Fibroblast of lung (primary cell): ENCODE results near the gene KRTAP21-2. TPM values are rescaled to one million over a fixed set of nuclear protein-coding genes. Genes with fewer than 3 reads are reported as not detected.
A peak's percentile ranks its signal among the peaks of the same experiment; 100 is the strongest.

Source experiments
- DNase-seq, 2 donors: peaks; one replicate each; pipeline versions ENCODE4 v3.0.0 to v3.0.0-alpha.2; 2010; ENCODE audit warnings: low read depth in 2 of 2
- H2AFZ ChIP-seq: 2 replicates; pipeline ENCODE4 v1.5.1; 2012; ENCODE audit warnings: low read length, control low read depth, inconsistent platforms
- H3K27ac ChIP-seq: 2 replicates; pipeline ENCODE4 v1.5.1; 2011; ENCODE audit warnings: low read length, control low read depth; ENCODE audit not compliant: insufficient read depth
- H3K27me3 ChIP-seq: 2 replicates; pipeline ENCODE4 v1.5.1; 2011; ENCODE audit warnings: mild to moderate bottlenecking, low read length; ENCODE audit not compliant: control insufficient read depth, insufficient read depth
- H3K36me3 ChIP-seq: 2 replicates; pipeline ENCODE4 v1.5.1; 2011; ENCODE audit warnings: low read length; ENCODE audit not compliant: control insufficient read depth, insufficient read depth
- H3K4me1 ChIP-seq: 2 replicates; pipeline ENCODE4 v1.5.1; 2011; ENCODE audit warnings: low read length; ENCODE audit not compliant: control insufficient read depth, insufficient read depth; ENCODE audit errors: extremely low read depth
- H3K4me2 ChIP-seq: 2 replicates; pipeline ENCODE4 v1.5.1; 2011; ENCODE audit warnings: low read length, control low read depth; ENCODE audit not compliant: insufficient read depth; ENCODE audit errors: extremely low read depth
- H3K4me3 ChIP-seq, 4 experiments: fragments of 200-600 bp in 1 of 4; sonication (generic) in 1 of 4; replicated peaks in 1 of 4; 2 replicates each; pipeline ENCODE4 v1.5.1; 2011 to 2016; ENCODE audit warnings: low read length in 4 of 4, low read depth in 3 of 4, mild to moderate bottlenecking in 3 of 4, control low read depth in 2 of 4, inconsistent platforms in 1 of 4, mixed read lengths in 1 of 4; ENCODE audit not compliant: insufficient read depth in 1 of 4; ENCODE audit errors: control extremely low read depth in 1 of 4
- H3K79me2 ChIP-seq: 2 replicates; pipeline ENCODE4 v1.5.1; 2012; ENCODE audit warnings: mild to moderate bottlenecking, low read length, inconsistent platforms; ENCODE audit not compliant: control insufficient read depth, insufficient read depth
- H3K9ac ChIP-seq: 2 replicates; pipeline ENCODE4 v1.5.1; 2011; ENCODE audit warnings: mild to moderate bottlenecking, low read length, control low read depth; ENCODE audit not compliant: insufficient read depth
- H3K9me3 ChIP-seq: 2 replicates; pipeline ENCODE4 v1.5.1; 2012; ENCODE audit warnings: low read depth, low read length; ENCODE audit not compliant: control insufficient read depth, insufficient read depth
- H4K20me1 ChIP-seq: 2 replicates; pipeline ENCODE4 v1.5.1; 2011; ENCODE audit warnings: low read length; ENCODE audit not compliant: control insufficient read depth, insufficient read depth; ENCODE audit errors: extremely low read depth
- EZH2 ChIP-seq: IDR thresholded peaks from 2 replicates; pipeline ENCODE4 v1.5.1; 2012; ENCODE audit warnings: low read length, control low read depth, mild to moderate bottlenecking; ENCODE audit errors: missing control alignments
- polyA plus RNA-seq, 2 donors: library from polyadenylated mRNA; depleted of rRNA in 1 of 2; stranded (reverse) in 1 of 2; unstranded in 1 of 2; fragments of >200 nt; gene quantifications; 2 replicates each; pipeline ENCODE4 v1.2.1, GENCODE V29; 2011 to 2012; ENCODE audit warnings: missing spikeins in 1 of 2
- total RNA-seq: library from RNA; depleted of rRNA; stranded (reverse); fragments of >200 nt; gene quantifications from 2 replicates; pipeline ENCODE4 v1.2.1, GENCODE V29; 2014
- TF ChIP-seq, protein P1 (sequence below), 2 donors: IDR thresholded peaks in 1 of 2; conservative IDR thresholded peaks in 1 of 2; 1 replicate in 1 of 2; 2 replicates in 1 of 2; pipeline ENCODE4 v1.5.1; 2011 to 2012; ENCODE audit warnings: low read length in 2 of 2, control low read depth in 1 of 2, inconsistent platforms in 1 of 2, low read depth in 1 of 2, mild to moderate bottlenecking in 1 of 2

KRTAP21-2 gene
- total and polyA plus RNA-seq, 2 donors (not counting 1 experiment from before 2014, with no cell fraction given), result not detected

DNA sequence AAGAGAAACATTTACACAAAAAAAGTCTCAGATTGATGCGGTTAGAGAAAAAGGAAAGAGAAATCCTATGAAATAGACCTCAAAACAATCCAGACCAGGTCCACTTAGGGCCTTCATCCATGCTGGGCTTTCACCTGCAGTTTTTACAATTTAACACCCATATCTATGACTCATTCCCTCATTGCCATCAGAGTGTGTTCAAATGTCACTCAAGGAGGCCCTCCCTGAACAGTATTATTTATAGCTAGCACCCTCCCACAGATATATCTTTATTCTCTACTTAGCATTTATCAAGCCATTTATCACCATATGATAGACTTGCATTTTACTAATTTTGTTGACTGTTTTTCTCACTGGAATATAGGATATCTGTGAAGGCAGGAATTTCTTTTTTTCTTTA is 27.7 kb downstream of the KRTAP21-2 start:
- Histone ChIP-seq H3K4me1 (no peaks in the 10 kb centered on the region), H3K9me3 (no peaks in the 10 kb centered on the region), H3K79me2 (no peaks in the 10 kb centered on the region), H3K9ac (no peak overlapping the region), H2AFZ (no peak overlapping the region), H4K20me1 (no peaks in the 10 kb centered on the region), H3K36me3 (no peaks in the 10 kb centered on the region), H3K27ac (no peak overlapping the region), H3K27me3 (no peaks in the 10 kb centered on the region), H3K4me3 (no peak overlapping the region), H3K4me2 (no peak overlapping the region)
- peak in 1 of 2 donors; percentile 4 for DNase-seq
- TF ChIP-seq, protein P1, sequence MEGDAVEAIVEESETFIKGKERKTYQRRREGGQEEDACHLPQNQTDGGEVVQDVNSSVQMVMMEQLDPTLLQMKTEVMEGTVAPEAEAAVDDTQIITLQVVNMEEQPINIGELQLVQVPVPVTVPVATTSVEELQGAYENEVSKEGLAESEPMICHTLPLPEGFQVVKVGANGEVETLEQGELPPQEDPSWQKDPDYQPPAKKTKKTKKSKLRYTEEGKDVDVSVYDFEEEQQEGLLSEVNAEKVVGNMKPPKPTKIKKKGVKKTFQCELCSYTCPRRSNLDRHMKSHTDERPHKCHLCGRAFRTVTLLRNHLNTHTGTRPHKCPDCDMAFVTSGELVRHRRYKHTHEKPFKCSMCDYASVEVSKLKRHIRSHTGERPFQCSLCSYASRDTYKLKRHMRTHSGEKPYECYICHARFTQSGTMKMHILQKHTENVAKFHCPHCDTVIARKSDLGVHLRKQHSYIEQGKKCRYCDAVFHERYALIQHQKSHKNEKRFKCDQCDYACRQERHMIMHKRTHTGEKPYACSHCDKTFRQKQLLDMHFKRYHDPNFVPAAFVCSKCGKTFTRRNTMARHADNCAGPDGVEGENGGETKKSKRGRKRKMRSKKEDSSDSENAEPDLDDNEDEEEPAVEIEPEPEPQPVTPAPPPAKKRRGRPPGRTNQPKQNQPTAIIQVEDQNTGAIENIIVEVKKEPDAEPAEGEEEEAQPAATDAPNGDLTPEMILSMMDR (conservative IDR thresholded peaks at IDR 0.05 in 1 of 2, IDR thresholded peaks at IDR 0.05 in 1 of 2; ENCODE audit: low read depth in 1 of 2, low read length in 2 of 2), result no peak
- TF ChIP-seq EZH2, result no peak

GRCh38 chr21:30718239-30718909 is 28.7 kb downstream of the KRTAP21-2 start, which contains the start of gene KRTAP21-3:
Gene KRTAP21-3 (minus strand): TSS chr21:30718777. CDS start chr21:30718759, 18 bp downstream.
- H3K9ac ChIP-seq, result no peak within 1 kb of the TSS
- H4K20me1 ChIP-seq, result no peaks in the 10 kb centered on the region
- H3K36me3 ChIP-seq, result no peaks in the 10 kb centered on the region
- no peaks in the 10 kb centered on the region for H3K79me2 ChIP-seq
- H3K27ac ChIP-seq, result no peak within 1 kb of the TSS
- no peak within 1 kb of the TSS for H2AFZ ChIP-seq
- TF ChIP-seq EZH2, result no peak
- H3K4me2 ChIP-seq, result no peak within 1 kb of the TSS
- no peaks in the 10 kb centered on the region for H3K9me3 ChIP-seq
- no peak within 1 kb of the TSS for H3K4me3 ChIP-seq
- no peaks in the 10 kb centered on the region for H3K27me3 ChIP-seq
- H3K4me1 ChIP-seq, result no peaks in the 10 kb centered on the region
- peak in 1 of 2 donors; percentile 81 for DNase-seq

GRCh38 chr21:30717105-30717504 is 30.0 kb downstream of the KRTAP21-2 start:
- Histone ChIP-seq H3K9me3 (no peaks in the 10 kb centered on the region), H3K79me2 (no peaks in the 10 kb centered on the region), H3K4me3 (no peak overlapping the region), H3K27ac (no peak overlapping the region), H2AFZ (no peak overlapping the region), H4K20me1 (no peaks in the 10 kb centered on the region), H3K27me3 (no peaks in the 10 kb centered on the region), H3K4me2 (no peak overlapping the region), H3K36me3 (no peaks in the 10 kb centered on the region), H3K4me1 (no peaks in the 10 kb centered on the region), H3K9ac (no peak overlapping the region)
- DNase-seq, result peak in 1 of 2 donors; percentile 48
- no peak for TF ChIP-seq EZH2
- TF ChIP-seq, protein P1 (conservative IDR thresholded peaks at IDR 0.05 in 1 of 2, IDR thresholded peaks at IDR 0.05 in 1 of 2; ENCODE audit: low read depth in 1 of 2, low read length in 2 of 2), result no peak
